ENCODE measurements around the gene MEF2B.
"Not testable (repeated sequence)": the region's sequence is repeated elsewhere in the genome, so short reads cannot be mapped to it uniquely, and the experiment has no call there.

The MEF2B gene

GRCh38 chr19:19121371-19121770, 48.7 kb downstream of the MEF2B start:
- DNase-seq, result no peak

DNA sequence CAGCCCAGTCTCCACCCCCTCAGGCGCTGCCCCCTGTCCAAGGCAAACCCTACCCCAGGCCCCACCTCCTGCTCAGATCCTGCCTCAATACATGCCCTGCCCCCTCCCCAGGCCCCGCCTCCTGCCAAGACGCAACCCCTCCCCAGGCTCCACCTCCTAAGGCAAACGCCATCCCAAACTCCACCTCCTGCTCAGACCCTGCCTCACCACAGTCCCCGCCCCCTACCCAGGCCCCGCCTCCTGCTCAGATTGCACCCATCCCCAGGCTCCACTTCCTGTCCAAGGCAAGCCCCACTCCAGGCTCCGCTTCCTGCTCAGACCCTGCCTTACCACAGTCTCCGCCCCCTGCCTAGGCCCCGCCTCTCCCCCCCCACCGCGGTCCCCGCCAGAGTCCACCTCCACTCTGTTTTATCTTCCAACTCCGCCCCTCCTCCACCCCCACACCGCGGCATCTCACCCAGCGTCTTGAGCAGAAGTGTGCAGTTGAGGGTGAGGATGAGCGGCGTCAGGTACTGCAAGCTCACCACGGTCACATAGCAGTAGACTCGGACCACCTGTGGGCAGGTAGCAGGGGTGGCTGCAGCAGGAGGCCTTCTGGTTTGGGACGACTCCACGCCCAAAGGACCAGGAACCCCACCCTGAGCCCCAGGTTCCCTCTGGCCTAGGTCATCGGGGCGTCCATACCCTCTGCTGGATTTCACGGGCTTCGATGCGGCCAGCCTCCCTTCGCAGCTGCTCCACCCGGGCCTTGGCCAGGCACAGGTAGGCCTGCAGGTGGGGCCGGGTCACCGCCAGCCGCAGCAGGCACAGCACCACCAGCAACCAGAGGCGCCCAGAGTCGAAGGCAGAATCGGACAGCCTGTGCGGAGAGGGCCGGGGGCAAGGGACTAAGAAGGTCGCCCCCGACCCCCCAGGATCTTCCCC, 49.5 kb downstream of the MEF2B start:
- no peak for DNase-seq

GRCh38 chr19:19119325-19120237, 50.5 kb downstream of the MEF2B start:
- DNase-seq, result no peak

DNA sequence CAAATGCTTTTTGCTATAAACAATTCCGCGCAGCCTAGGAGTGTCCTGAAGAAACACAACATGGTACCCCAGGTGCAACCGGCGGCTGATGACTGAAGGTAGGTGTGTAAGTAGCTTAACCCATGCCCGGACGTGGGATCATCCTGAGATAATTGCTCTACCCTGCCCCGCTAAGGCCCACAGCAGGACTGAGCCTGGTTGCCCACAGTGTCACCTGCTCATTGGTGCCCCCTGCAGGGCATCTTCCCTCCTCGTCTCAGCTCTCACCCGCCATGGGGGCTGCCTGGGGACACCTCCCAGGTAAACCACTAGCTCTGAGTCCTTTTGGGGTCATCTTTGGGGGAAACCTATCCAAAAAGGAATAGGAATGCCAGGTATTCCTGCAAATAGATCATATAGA, 54.1 kb downstream of the MEF2B start:
- peak; percentile 68 for DNase-seq

DNA sequence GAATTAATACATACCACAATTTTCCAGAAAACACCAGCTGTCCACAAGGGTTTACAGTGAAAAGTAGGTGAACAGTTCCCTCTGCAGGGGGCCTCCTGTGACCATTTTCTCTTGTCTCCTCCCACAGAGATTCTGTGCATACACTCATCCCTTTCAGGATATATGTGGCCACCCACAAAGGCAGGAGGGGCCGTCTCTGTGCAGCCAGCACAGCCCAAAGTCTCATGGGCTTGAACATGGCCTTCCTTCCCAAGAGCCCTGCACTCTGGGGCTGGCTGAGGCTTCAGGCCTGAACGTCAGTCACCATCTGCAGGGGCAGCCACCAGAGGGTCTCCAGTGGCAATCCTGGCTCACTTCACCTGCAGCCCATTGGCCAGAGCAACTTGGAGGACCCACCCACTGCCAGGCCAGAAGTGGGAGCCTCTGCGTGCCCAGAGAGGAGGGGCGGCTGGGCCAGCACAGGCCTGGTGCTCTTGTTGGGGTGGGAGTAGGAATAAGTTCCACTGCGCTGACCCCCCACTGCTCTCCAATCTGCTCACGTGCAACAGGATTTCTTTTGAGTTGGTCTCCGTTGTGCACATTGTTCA, 56.9 kb downstream of the MEF2B start:
- DNase-seq, result no peak

GRCh38 chr19:19111967-19112580, 58.0 kb downstream of the MEF2B start:
- no peak for DNase-seq

GRCh38 chr19:19111136-19111835, 58.8 kb downstream of the MEF2B start:
- no peak for DNase-seq

DNA sequence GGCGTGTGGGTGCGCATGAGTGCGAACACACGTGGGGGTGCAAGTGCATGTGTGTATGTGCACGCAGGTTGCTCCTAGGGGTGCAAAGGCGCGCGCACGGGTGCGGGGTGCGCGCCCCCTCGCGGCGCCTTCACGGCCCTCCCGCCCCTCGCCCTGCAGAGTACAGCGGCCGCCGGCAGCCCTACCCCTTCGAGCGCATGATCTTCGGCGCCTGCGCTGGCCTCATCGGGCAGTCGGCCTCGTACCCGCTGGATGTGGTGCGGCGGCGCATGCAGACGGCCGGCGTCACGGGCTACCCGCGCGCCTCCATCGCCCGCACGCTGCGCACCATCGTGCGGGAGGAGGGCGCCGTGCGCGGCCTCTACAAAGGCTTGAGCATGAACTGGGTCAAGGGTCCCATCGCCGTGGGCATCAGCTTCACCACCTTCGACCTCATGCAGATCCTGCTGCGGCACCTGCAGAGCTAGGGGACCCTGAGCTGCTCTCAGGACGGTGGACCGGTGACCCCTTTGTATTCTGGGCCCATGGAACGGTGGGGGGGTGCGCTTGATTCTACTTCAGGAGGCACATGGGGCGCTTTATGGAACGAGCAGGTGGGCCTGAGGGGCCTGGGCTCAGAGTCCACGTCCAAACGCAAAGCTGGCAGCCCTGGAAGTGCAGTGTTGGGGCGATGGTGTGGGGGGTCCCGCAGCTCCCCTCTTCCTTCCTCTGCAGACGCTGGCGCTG, 59.5 kb downstream of the MEF2B start:
- DNase-seq, result peak; percentile 33

- no peak for DNase-seq
Observed at GRCh38 chr19:19109601-19110000, 60.5 kb downstream of the MEF2B start.

DNA sequence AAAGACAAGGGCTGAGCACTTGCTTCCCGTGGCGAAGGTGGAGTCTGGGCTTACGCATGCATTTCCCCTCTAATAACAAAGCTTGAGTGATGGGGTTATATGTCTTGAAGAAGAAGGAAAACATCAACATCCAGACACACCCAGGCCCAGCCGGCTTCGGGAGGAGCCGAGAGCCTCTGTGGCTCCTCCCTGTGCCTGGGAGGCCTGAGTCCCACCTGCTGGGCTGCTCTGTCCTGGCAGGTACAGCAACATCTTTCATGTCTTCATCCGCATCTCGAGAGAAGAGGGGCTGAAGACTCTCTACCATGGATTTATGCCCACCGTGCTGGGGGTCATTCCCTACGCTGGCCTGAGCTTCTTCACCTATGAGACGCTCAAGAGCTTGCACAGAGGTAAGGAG, 62.4 kb downstream of the MEF2B start:
- no peak for DNase-seq

DNA sequence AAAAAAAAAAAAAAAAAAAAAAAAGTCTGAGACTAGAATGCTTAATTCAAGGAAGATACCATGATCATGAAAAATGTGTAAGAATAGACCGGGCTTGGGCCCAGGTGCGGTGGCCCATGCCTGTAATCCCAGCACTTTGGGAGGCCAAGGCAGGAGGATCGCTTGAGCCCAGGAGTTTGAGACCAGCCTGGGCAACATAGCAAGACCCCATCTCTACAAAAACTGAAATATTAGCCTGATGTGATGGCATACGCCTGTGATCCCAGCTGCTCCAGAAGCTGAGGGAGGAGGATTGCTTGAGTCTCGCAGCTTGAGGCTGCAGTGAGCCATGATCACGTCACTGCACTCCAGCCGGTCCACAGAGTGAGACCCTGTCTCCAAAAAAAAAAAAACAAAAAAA, 63.1 kb downstream of the MEF2B start:
- DNase-seq, result not testable (repeated sequence)

DNA sequence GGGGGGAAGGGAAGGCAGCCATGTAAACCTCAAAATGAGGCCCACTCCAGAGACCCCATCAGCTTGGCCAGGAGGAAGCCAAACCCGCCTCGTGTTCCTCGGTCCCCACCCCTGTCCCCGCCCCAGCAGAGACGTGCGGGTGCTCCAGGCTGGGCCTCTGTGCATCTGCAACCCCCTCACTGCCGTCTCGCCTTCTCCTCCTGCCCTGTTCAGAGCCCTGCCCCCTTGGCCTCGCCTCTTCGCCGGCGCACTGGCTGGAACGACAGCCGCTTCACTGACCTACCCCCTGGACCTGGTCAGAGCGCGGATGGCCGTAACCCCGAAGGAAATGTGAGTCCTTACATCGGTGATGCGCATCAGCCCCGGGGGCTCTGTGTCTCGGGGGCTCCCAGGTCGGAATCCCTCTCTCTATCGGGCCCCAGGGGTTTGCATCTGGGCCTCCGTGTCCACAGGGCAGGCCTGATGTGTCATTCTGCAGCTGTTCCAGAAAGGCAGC, 64.0 kb downstream of the MEF2B start:
- DNase-seq, result no peak

- DNase-seq, result peak; percentile 25
Observed at GRCh38 chr19:19105365-19106055, 64.6 kb downstream of the MEF2B start.

GRCh38 chr19:19103167-19103566, 66.9 kb downstream of the MEF2B start:
- no peak for DNase-seq

DNA sequence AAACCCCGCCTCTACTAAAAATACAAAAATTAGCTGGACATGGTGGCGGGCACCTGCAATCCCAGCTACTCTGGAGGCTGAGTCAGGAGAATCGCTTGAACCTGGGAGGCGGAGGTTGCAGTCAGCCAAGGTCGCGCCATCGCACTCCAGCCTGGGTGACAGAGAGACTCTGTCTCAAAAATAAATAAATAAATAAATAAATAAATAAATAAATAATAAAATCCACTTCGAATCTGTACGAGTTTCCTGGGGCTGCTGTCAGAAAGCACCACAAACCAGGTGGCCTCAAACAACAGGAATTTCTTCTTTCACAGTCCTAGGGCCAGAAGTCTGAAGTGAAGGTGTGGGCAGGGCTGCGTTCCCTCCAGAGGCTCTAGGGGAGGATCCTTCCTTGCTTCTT, 67.5 kb downstream of the MEF2B start:
- not testable (repeated sequence) for DNase-seq

- no peak for DNase-seq
Observed at GRCh38 chr19:19101540-19101939, 68.5 kb downstream of the MEF2B start.

DNA sequence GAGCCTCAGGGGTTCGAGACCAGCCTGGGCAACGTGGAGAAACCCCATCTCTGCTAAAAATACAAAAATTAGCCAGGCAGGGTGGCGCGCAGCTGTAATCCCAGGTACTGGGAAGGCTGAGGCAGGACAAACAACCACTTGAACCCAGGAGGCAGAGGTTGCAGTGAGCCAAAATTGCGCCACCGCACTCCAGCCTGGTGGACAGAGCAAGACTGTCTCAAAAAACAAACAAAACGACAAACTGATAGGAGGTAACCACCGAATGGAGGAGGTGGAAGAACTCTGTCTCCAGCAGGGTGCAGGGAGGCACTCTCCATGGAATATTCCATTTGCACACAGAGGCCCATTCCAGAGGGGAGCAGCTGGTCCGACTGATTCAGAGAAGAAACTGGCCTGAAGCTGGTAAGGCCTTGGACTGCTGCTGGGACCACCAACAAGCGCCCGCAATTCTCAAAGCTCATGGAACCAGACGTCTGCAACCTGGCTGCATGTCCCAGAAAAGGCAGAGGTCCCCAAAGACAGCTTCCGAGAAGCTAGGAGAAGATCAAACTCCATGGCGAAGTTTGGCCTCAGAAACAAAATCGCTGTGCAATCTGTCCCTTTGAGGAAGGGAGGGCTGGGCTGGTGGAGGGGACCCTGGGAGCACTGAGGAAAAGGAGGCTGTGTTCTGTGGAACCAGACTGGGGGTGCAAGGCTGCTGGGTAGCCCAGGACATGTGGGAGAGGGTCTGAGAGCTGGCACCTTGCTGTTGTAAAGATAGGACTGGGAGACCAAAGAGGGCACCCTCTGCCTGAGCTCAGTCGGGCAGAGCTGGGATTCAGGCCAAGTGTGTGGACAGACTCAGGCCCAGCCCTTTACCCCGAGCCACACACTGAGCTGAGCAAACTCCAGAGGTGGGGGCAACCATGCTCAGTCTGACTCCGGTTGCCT, 71.1 kb downstream of the MEF2B start:
- DNase-seq, result no peak

- DNase-seq, result no peak
Observed at GRCh38 chr19:19098084-19098702, 71.9 kb downstream of the MEF2B start.

Measured in CD4-positive, alpha-beta T cell treated with Interleukin-17A for 4 hours (primary cell).